Measurements from ENCODE around the gene CDC45.

The CDC45 gene

GRCh38 chr22:19466848-19467752 lies 12.6 kb upstream of the CDC45 start:
- no peak for DNase-seq

- no peak for DNase-seq
Observed at GRCh38 chr22:19467912-19468311, 11.8 kb upstream of the CDC45 start.

- no peak for DNase-seq
Observed at GRCh38 chr22:19469421-19469820, 10.3 kb upstream of the CDC45 start.

GRCh38 chr22:19470010-19470409 lies 9.7 kb upstream of the CDC45 start:
- DNase-seq, result no peak

GRCh38 chr22:19471572-19471971 lies 8.1 kb upstream of the CDC45 start:
- no peak for DNase-seq

GRCh38 chr22:19472233-19472632 lies 7.5 kb upstream of the CDC45 start:
- no peak for DNase-seq

GRCh38 chr22:19473578-19473977 lies 6.1 kb upstream of the CDC45 start:
- no peak for DNase-seq

GRCh38 chr22:19476023-19476422 lies 3.7 kb upstream of the CDC45 start:
- no peak for DNase-seq

GRCh38 chr22:19477321-19478044 lies 2.2 kb upstream of the CDC45 start:
- DNase-seq, result peak; percentile 2

GRCh38 chr22:19478045-19478900 lies 1.4 kb upstream of the CDC45 start:
- peak; percentile 69 for DNase-seq

- no peak for DNase-seq
Observed at GRCh38 chr22:19478901-19479354, 792 bp upstream of the CDC45 start, which contains the start of gene UFD1. Gene UFD1 (minus strand): TSS chr22:19479193. CDS start chr22:19479085, 108 bp downstream.

GRCh38 chr22:19480173-19480568 lies 451 bp downstream of the CDC45 start:
- no peak for DNase-seq

GRCh38 chr22:19480789-19481188 lies 1.1 kb downstream of the CDC45 start:
- DNase-seq, result no peak

- DNase-seq, result no peak
Observed at GRCh38 chr22:19482297-19482696, 2.6 kb downstream of the CDC45 start.

- no peak for DNase-seq
Observed at GRCh38 chr22:19483481-19484244, 3.9 kb downstream of the CDC45 start.

GRCh38 chr22:19488285-19488684 lies 8.6 kb downstream of the CDC45 start:
- DNase-seq, result no peak

- DNase-seq, result no peak
Observed at GRCh38 chr22:19488884-19489843, 9.4 kb downstream of the CDC45 start.

- no peak for DNase-seq
Observed at GRCh38 chr22:19490628-19491230, 11.0 kb downstream of the CDC45 start.

GRCh38 chr22:19492504-19493174 lies 12.9 kb downstream of the CDC45 start:
- DNase-seq, result no peak

Measured in right kidney (tissue), 1 donor.